Gastroesophageal sphincter (tissue), 4 donors: ENCODE data around the gene WDR12. TPM values are rescaled to one million over a fixed set of nuclear protein-coding genes. Genes with fewer than 3 reads are reported as not detected.
"Not testable (repeated sequence)": the region's sequence is repeated elsewhere in the genome, so short reads cannot be mapped to it uniquely, and the experiment has no call there.

Experiments
- ATAC-seq: fragments of 150-250 bp; one replicate; pipeline ENCODE4 v1.9.1; 2016; ENCODE audit warnings: mild to moderate bottlenecking, moderate library complexity
- H3K27ac ChIP-seq, 4 donors: fragments of 200-600 bp; sonication (generic) in 3 of 4; 1 replicate in 3 of 4; 2 replicates in 1 of 4; pipeline ENCODE4 v1.5.1; 2016 to 2019
- H3K27me3 ChIP-seq: fragments of 200-600 bp; sonication (generic); one replicate; pipeline ENCODE4 v1.5.1; 2019
- H3K36me3 ChIP-seq, 2 donors: fragments of 200-600 bp; sonication (generic); one replicate each; pipeline ENCODE4 v1.5.1; 2019; ENCODE audit warnings: control low read depth in 1 of 2
- H3K4me1 ChIP-seq, 3 donors: fragments of 200-600 bp; sonication (generic); 1 replicate in 2 of 3; 2 replicates in 1 of 3; pipeline ENCODE4 v1.5.1; 2016 to 2019; ENCODE audit warnings: control low read depth in 2 of 3
- H3K4me3 ChIP-seq, 2 donors: fragments of 200-600 bp; sonication (generic); one replicate each; pipeline ENCODE4 v1.5.1; 2019; ENCODE audit warnings: mild to moderate bottlenecking in 1 of 2, moderate library complexity in 1 of 2
- H3K9me3 ChIP-seq, 3 donors: fragments of 200-600 bp; sonication (generic); one replicate each; pipeline ENCODE4 v1.5.1; 2017 to 2019; ENCODE audit warnings: control low read depth in 2 of 3
- CTCF ChIP-seq, 4 experiments: fragments of 200-600 bp in 2 of 4; fragments of 450-650 bp in 2 of 4; sonication (generic) in 1 of 4; IDR thresholded peaks; one replicate each; pipeline ENCODE4 v1.5.1; 2017 to 2019; ENCODE audit warnings: antibody characterized with exemption in 4 of 4, mild to moderate bottlenecking in 2 of 4, moderate library complexity in 2 of 4
- EP300 ChIP-seq: sonication (generic); formaldehyde crosslinking; IDR thresholded peaks from one replicate; pipeline ENCODE4 v1.6.1; 2017; ENCODE audit warnings: antibody characterized with exemption, mild to moderate bottlenecking
- POLR2A ChIP-seq, 2 donors: fragments of 450-650 bp; IDR thresholded peaks; one replicate each; pipeline ENCODE4 v1.6.1; 2017; ENCODE audit warnings: antibody characterized with exemption in 2 of 2, mild to moderate bottlenecking in 2 of 2, moderate library complexity in 1 of 2
- POLR2AphosphoS5 ChIP-seq: sonication (generic); formaldehyde crosslinking; IDR thresholded peaks from one replicate; pipeline ENCODE4 v1.6.1; 2017; ENCODE audit warnings: antibody characterized with exemption
- WGBS, 2 donors: methylation state at CpG; one replicate each; pipeline ENCODE4 v1.1.5; 2018; ENCODE audit warnings: low coverage in 1 of 2; 5-methylcytosine and 5-hydroxymethylcytosine counted together
- total RNA-seq, 4 donors: library from RNA; depleted of rRNA; stranded (reverse); fragments of >200 nt; gene quantifications; one replicate each; pipeline ENCODE4 v1.1.0, GENCODE V29; 2016

WDR12 gene
- 10 to 100 TPM; 11.2 to 24.4 (median 20.2) TPM for total RNA-seq

- peak within 1 kb of the TSS; percentile 68 to 91 (median 80) for H3K27ac ChIP-seq
- H3K4me3 ChIP-seq: peak within 1 kb of the TSS; percentile 65 to 100
- H3K27me3 ChIP-seq: no peaks in the 10 kb centered on the region
Observed at GRCh38 chr2:202911512-202912341, at the start of gene WDR12, which contains the start of gene CARF. TSS of gene WDR12 (minus strand) at chr2:202911673. CDS start at chr2:202911476, 197 bp downstream. TSS of gene CARF (plus strand) at chr2:202912275. CDS start at chr2:202941903, 29,628 bp downstream.

GRCh38 chr2:202960524-202960923, 49.1 kb upstream of the WDR12 start:
- no peak for ATAC-seq
- 92 to 93% methylated on average over 5 to 6 of the region's 6 CpGs for WGBS, 2 donors

More at GRCh38 chr2:202911512-202912341, at the start of gene WDR12, which contains the start of gene CARF:
- WGBS, 2 donors: 0% methylated on average over 30 to 32 of the region's 39 CpGs
- TF ChIP-seq CTCF (IDR thresholded peaks at IDR 0.05) (peak in 2 of 4 experiments; percentile 12 to 16), POLR2A (IDR thresholded peaks at IDR 0.05) (peak in 1 of 2 donors; percentile 42), EP300 (no peak), POLR2AphosphoS5 (peak; percentile 73)
- Histone ChIP-seq H3K9me3 (no peaks in the 10 kb centered on the region), H3K36me3 (peaks cover 0 to 7% of the 10 kb centered on the region in 2 donors), H3K4me1 (peaks cover 4 to 30% (median 9%) of the 10 kb centered on the region in 3 donors)
- ATAC-seq: peak; percentile 94

GRCh38 chr2:202950592-202950991, 39.1 kb upstream of the WDR12 start:
- no peak for ATAC-seq
- no peak for TF ChIP-seq CTCF (IDR thresholded peaks at IDR 0.05)
- no peak for TF ChIP-seq POLR2AphosphoS5
- TF ChIP-seq EP300: no peak
- TF ChIP-seq POLR2A (IDR thresholded peaks at IDR 0.05): no peak
- no peaks in the 10 kb centered on the region for H3K27me3 ChIP-seq
- peaks cover 0 to 50% of the 10 kb centered on the region in 2 donors for H3K36me3 ChIP-seq
- peaks cover 0 to 4% (median 0%) of the 10 kb centered on the region in 3 donors for H3K9me3 ChIP-seq
- H3K27ac ChIP-seq: no peak overlapping the region
- H3K4me1 ChIP-seq: no peaks in the 10 kb centered on the region
- WGBS, 2 donors: 23 to 63% methylated on average over 2 of the region's 2 CpGs
- no peak overlapping the region for H3K4me3 ChIP-seq

More at GRCh38 chr2:202960524-202960923, 49.1 kb upstream of the WDR12 start:
- no peaks in the 10 kb centered on the region for H3K4me1 ChIP-seq
- H3K4me3 ChIP-seq: no peak overlapping the region
- no peak for TF ChIP-seq CTCF (IDR thresholded peaks at IDR 0.05)
- no peak for TF ChIP-seq EP300
- TF ChIP-seq POLR2A (IDR thresholded peaks at IDR 0.05): no peak
- TF ChIP-seq POLR2AphosphoS5: no peak
- no peak overlapping the region for H3K27ac ChIP-seq
- H3K36me3 ChIP-seq: peaks cover 0 to 57% of the 10 kb centered on the region in 2 donors
- H3K9me3 ChIP-seq: no peaks in the 10 kb centered on the region
- no peaks in the 10 kb centered on the region for H3K27me3 ChIP-seq

DNA sequence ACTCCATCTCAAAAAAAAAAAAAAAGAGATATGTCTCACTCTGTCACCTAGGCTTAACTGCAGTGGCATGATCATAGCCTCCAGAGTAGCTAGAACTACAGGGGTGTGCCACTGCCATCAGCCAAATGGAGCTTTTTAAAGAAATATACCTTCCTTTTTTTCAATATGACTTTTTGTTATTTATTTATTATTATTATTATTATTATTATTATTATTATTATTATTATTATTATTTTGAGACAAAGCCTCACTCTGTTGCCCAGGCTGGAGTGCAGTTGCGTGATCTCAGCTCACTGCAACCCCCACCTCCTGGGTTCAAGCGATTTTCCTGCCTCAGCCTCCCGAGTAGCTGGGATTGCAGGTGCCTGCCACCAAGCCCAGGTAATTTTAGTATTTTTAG, 37.9 kb upstream of the WDR12 start:
- not testable (repeated sequence) for H3K9me3 ChIP-seq, H3K27ac ChIP-seq, ATAC-seq, H3K4me1 ChIP-seq, H3K27me3 ChIP-seq, H3K4me3 ChIP-seq
- H3K36me3 ChIP-seq: peaks cover 0 to 42% of the 10 kb centered on the region in 2 donors
- 100% methylated on average over 2 of the region's 3 CpGs for WGBS, 2 donors

DNA sequence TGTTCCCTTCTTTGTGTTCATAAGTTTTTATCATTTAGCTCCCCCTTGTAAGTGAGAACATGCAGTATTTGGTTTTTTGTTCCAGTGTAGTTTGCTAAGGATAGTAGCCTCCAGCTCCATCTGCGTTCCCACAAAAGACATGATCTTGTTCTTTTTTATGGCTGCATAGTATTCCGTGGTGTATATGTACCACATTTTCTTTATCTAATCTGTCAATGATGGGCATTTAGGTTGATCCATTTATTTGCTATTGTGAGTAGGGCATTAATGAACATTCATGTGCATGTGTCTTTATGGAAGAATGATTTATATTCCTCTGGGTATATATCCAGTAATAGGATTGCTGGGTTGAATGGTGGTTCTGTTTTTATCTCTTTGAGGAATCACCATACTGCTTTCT, 34.0 kb upstream of the WDR12 start:
- H3K27me3 ChIP-seq: no peaks in the 10 kb centered on the region
- no peak overlapping the region for H3K4me3 ChIP-seq
- peaks cover 0 to 4% (median 0%) of the 10 kb centered on the region in 3 donors for H3K9me3 ChIP-seq
- no peaks in the 10 kb centered on the region for H3K4me1 ChIP-seq
- ATAC-seq: no peak
- H3K27ac ChIP-seq: no peak overlapping the region
- WGBS, 2 donors: 100% methylated on average over 2 of the region's 2 CpGs
- TF ChIP-seq EP300: no peak
- no peak for TF ChIP-seq POLR2A (IDR thresholded peaks at IDR 0.05)
- TF ChIP-seq CTCF (IDR thresholded peaks at IDR 0.05): no peak
- no peak for TF ChIP-seq POLR2AphosphoS5
- peaks cover 0 to 42% of the 10 kb centered on the region in 2 donors for H3K36me3 ChIP-seq
